Measurements from ENCODE around the gene SLC29A1. TPM values are rescaled to one million over a fixed set of nuclear protein-coding genes. Genes with fewer than 3 reads are reported as not detected.

SLC29A1 gene
- total RNA-seq, 4 donors from 2014 or later: 51.4 to 83.1 (median 63.8) TPM

DNA sequence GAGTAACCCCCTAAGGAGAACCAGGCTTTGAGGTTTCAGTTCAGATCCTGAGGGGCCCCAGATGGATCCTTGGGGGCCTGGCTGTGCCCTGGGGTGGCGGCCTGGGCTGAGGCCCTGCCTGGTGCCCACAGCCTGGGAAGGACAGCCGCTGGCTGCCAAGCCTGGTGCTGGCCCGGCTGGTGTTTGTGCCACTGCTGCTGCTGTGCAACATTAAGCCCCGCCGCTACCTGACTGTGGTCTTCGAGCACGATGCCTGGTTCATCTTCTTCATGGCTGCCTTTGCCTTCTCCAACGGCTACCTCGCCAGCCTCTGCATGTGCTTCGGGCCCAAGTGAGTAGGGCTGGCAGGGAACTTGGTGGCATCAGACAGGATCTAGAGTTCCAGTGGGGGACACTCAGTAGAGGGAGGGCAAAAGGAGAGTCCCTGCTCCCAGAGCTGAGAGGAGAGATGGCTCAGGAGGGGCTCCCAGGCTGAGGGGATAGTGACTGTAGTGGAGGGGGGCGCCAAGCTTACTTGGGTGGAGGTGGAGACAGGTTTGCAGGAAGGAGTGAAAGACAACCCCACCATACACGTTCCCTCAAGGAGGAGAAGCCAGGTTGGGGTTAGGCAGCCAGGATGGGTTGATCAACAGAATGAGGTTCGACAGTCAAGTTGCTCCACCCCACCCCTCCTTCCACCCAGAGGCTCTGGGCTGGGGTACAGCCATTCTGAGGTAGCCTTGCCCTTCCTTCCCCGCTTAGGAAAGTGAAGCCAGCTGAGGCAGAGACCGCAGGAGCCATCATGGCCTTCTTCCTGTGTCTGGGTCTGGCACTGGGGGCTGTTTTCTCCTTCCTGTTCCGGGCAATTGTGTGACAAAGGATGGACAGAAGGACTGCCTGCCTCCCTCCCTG lies 9.5 kb downstream of the SLC29A1 start:
- no peaks in the 10 kb centered on the region for H3K27me3 ChIP-seq
- H3K27ac ChIP-seq: peak overlapping the region; percentile 45 to 91 (median 79)
- peaks cover 4 to 77% (median 28%) of the 10 kb centered on the region in 4 donors for H3K4me1 ChIP-seq
- no peaks in the 10 kb centered on the region for H3K9me3 ChIP-seq
- peaks cover 0 to 37% (median 0%) of the 10 kb centered on the region in 3 donors for H3K36me3 ChIP-seq
- WGBS, 2 donors: 77 to 86% methylated on average over 16 of the region's 16 CpGs
- H3K4me3 ChIP-seq: no peak overlapping the region
- TF ChIP-seq POLR2A (IDR thresholded peaks at IDR 0.05): no peak
- no peak for TF ChIP-seq EP300 (IDR thresholded peaks at IDR 0.05)
- TF ChIP-seq, protein P1, sequence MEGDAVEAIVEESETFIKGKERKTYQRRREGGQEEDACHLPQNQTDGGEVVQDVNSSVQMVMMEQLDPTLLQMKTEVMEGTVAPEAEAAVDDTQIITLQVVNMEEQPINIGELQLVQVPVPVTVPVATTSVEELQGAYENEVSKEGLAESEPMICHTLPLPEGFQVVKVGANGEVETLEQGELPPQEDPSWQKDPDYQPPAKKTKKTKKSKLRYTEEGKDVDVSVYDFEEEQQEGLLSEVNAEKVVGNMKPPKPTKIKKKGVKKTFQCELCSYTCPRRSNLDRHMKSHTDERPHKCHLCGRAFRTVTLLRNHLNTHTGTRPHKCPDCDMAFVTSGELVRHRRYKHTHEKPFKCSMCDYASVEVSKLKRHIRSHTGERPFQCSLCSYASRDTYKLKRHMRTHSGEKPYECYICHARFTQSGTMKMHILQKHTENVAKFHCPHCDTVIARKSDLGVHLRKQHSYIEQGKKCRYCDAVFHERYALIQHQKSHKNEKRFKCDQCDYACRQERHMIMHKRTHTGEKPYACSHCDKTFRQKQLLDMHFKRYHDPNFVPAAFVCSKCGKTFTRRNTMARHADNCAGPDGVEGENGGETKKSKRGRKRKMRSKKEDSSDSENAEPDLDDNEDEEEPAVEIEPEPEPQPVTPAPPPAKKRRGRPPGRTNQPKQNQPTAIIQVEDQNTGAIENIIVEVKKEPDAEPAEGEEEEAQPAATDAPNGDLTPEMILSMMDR (IDR thresholded peaks at IDR 0.05): no peak
- DNase-seq (ENCODE audit: low spot score in 2 of 2): no peak

DNA sequence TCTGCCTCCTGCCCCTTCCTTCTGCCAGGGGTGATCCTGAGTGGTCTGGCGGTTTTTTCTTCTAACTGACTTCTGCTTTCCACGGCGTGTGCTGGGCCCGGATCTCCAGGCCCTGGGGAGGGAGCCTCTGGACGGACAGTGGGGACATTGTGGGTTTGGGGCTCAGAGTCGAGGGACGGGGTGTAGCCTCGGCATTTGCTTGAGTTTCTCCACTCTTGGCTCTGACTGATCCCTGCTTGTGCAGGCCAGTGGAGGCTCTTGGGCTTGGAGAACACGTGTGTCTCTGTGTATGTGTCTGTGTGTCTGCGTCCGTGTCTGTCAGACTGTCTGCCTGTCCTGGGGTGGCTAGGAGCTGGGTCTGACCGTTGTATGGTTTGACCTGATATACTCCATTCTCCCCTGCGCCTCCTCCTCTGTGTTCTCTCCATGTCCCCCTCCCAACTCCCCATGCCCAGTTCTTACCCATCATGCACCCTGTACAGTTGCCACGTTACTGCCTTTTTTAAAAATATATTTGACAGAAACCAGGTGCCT lies 10.2 kb downstream of the SLC29A1 start:
- H3K4me1 ChIP-seq: peaks cover 4 to 75% (median 30%) of the 10 kb centered on the region in 4 donors
- TF ChIP-seq EP300 (IDR thresholded peaks at IDR 0.05): no peak
- TF ChIP-seq, protein P1 (IDR thresholded peaks at IDR 0.05): no peak
- TF ChIP-seq POLR2A (IDR thresholded peaks at IDR 0.05): no peak
- H3K27me3 ChIP-seq: no peaks in the 10 kb centered on the region
- H3K4me3 ChIP-seq: no peak overlapping the region
- no peaks in the 10 kb centered on the region for H3K9me3 ChIP-seq
- H3K36me3 ChIP-seq: peaks cover 0 to 37% (median 0%) of the 10 kb centered on the region in 3 donors
- H3K27ac ChIP-seq: peak overlapping the region; percentile 45 to 91 (median 79)
- WGBS, 2 donors: 54 to 55% methylated on average over 14 of the region's 14 CpGs
- DNase-seq (ENCODE audit: low spot score in 2 of 2): no peak

DNA sequence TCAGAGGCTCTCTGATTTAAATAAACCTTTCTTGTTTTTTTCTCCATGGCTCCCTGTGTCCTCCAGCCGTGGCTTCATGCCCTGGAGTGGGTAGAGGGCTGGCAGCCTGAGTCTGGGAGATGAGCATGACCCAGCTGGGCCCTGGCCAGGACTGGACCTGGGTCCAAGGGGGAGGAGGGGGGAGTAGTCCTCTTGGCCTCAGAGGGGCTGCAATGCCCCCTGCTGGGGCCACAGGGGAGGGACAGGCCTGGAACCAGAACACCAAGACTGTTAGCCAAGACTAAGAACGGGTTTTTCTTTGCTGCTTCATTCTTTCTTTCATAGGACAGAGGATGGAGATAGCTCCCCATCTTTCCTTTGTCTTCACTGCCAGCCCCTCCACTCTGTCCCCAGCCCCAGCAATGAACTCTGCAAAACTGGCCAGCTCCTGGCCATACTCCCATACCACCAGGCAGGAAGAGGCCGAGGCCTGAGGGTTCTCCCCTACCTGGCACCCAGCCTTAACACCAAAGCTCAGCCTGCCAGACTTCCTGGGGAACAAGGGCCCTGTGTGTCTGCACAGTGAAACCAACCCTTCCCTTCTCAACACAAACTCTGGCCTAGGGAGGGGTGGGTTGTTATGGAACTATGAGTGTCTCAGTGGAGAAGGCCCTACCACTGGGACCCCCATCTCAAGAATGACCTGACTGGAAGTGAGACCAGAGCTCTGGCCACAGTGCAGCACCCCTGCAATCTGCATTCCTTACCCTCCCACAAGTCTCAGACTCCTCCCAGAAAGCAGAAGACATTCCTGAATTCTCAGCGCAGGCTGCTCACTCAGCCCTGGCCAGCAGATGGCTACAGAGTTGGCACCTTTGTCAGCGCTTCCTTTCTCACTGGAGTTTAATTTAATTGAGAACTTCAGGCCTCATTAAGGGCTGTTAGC lies 11.0 kb downstream of the SLC29A1 start:
- H3K36me3 ChIP-seq: peaks cover 0 to 37% (median 0%) of the 10 kb centered on the region in 3 donors
- H3K4me1 ChIP-seq: peaks cover 4 to 70% (median 29%) of the 10 kb centered on the region in 4 donors
- no peaks in the 10 kb centered on the region for H3K27me3 ChIP-seq
- peak overlapping the region; percentile 45 to 91 (median 79) for H3K27ac ChIP-seq
- H3K4me3 ChIP-seq: no peak overlapping the region
- peak; percentile 49 to 69 for DNase-seq (ENCODE audit: low spot score in 2 of 2)
- WGBS, 2 donors: 10 to 18% methylated on average over 5 of the region's 5 CpGs
- no peaks in the 10 kb centered on the region for H3K9me3 ChIP-seq
- TF ChIP-seq POLR2A (IDR thresholded peaks at IDR 0.05) (peak in 1 of 2 donors; percentile 18), EP300 (IDR thresholded peaks at IDR 0.05) (peak in 1 of 2 donors; percentile 39)
- TF ChIP-seq, protein P1 (IDR thresholded peaks at IDR 0.05): peak; percentile 61 to 81 (median 68)

DNA sequence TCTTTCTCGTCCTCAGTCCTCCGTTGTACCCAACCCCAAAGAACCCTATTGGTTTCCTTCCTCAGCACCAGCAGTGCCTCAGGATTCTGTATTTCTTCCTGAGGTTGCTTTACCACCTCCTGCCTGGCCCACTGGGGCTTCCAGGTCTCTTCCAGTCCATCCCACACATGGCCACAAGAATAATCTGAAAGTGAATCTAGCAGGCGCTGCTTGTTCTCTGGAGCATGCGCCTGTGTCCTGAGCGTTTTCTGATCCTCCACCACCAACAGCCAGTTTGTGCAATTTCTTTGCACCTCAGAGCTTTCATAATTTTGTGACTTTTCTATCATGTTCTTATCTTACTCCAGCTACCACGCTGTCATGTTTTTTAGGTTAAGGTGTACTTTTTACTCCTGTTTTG lies 11.9 kb downstream of the SLC29A1 start:
- TF ChIP-seq, protein P1 (IDR thresholded peaks at IDR 0.05): no peak
- TF ChIP-seq POLR2A (IDR thresholded peaks at IDR 0.05): no peak
- no peak for TF ChIP-seq EP300 (IDR thresholded peaks at IDR 0.05)
- 63 to 76% methylated on average over 6 of the region's 6 CpGs for WGBS, 2 donors
- no peak for DNase-seq (ENCODE audit: low spot score in 2 of 2)
- Histone ChIP-seq H3K9me3 (no peaks in the 10 kb centered on the region), H3K27ac (peak overlapping the region; percentile 45 to 91 (median 79)), H3K36me3 (peaks cover 0 to 27% (median 0%) of the 10 kb centered on the region in 3 donors), H3K27me3 (no peaks in the 10 kb centered on the region), H3K4me3 (no peak overlapping the region), H3K4me1 (peaks cover 4 to 61% (median 29%) of the 10 kb centered on the region in 4 donors)
